Adrenal gland (tissue), 5 donors: ENCODE data around the gene POLR2E.

Source experiments
- CTCF ChIP-seq, 6 experiments: fragments of 450-650 bp in 4 of 6; fragments of 200-600 bp in 2 of 6; sonication (generic) in 1 of 6; IDR thresholded peaks; 1 replicate in 5 of 6; 2 replicates in 1 of 6; pipeline versions ENCODE4 v1.5.1 to v1.8.0; 2016 to 2021; ENCODE audit warnings: antibody characterized with exemption in 6 of 6, mild to moderate bottlenecking in 2 of 6, moderate library complexity in 1 of 6
- POLR2A ChIP-seq, 2 donors: fragments of 450-650 bp; IDR thresholded peaks; one replicate each; pipeline ENCODE4 v1.6.1; 2017; ENCODE audit warnings: antibody characterized with exemption in 2 of 2, mild to moderate bottlenecking in 2 of 2, moderate library complexity in 1 of 2
- donor health status: DM: no; HTN: no; CAD: no.

- TF ChIP-seq CTCF (IDR thresholded peaks at IDR 0.05), result no peak
- TF ChIP-seq POLR2A (IDR thresholded peaks at IDR 0.05), result no peak
Observed at GRCh38 chr19:1139126-1139525, 44.0 kb upstream of the POLR2E start.
